K562 (cell line): ENCODE results near the gene PON1. TPM values are rescaled to one million over a fixed set of nuclear protein-coding genes. Genes with fewer than 3 reads are reported as not detected.

Experiments used
- C11orf30 ChIP-seq: fragments of 450-650 bp; IDR thresholded peaks from 2 replicates; pipeline ENCODE4 v1.6.1; 2016; ENCODE audit warnings: low read depth, mild to moderate bottlenecking
- GTF3C2 ChIP-seq: IDR thresholded peaks from 3 replicates; pipeline ENCODE4 v1.6.1; 2011; ENCODE audit warnings: borderline replicate concordance, mild to moderate bottlenecking, moderate library complexity; ENCODE audit not compliant: insufficient read length; ENCODE audit errors: extremely low read depth
- MAX ChIP-seq: sonication (generic); formaldehyde crosslinking; IDR thresholded peaks from 2 replicates; pipeline ENCODE4 v1.9.0; 2022; ENCODE audit warnings: mild to moderate bottlenecking, missing genetic modification reagents
- ZFP91 ChIP-seq: sonication (generic); formaldehyde crosslinking; IDR thresholded peaks from 2 replicates; pipeline ENCODE4 v1.8.0; 2022; ENCODE audit warnings: mild to moderate bottlenecking, missing genetic modification reagents
- ZNF134 ChIP-seq: fragments of 250-450 bp; sonication (Bioruptor Pico); conservative IDR thresholded peaks from 2 replicates; pipeline ENCODE4 v1.4.0; 2020
- ZNF212 ChIP-seq: fragments of 450-650 bp; formaldehyde crosslinking; IDR thresholded peaks from 2 replicates; pipeline ENCODE4 v1.4.0; 2020; ENCODE audit warnings: mild to moderate bottlenecking
- ZNF24 ChIP-seq: fragments of 450-650 bp; IDR thresholded peaks from 2 replicates; pipeline ENCODE4 v1.6.1; 2016
- polyA plus RNA-seq, 8 experiments: library from polyadenylated mRNA; depleted of rRNA in 4 of 8; stranded (reverse) in 5 of 8; unstranded in 3 of 8; fragments of >200 nt; fragmentation: Nextera tagmentation in 2 of 8; fragmentation: Illumina TruSeq in 1 of 8; extraction: Ambion mirVana in 2 of 8; extraction: Trizol in 1 of 8; gene quantifications; 2 replicates each; pipeline versions ENCODE4 v1.2.1 to v1.2.3, GENCODE V29; 2011 to 2014; ENCODE audit warnings: inconsistent platforms in 1 of 8, missing spikeins in 1 of 8
- total RNA-seq, 7 experiments: library from RNA; depleted of rRNA in 6 of 7; stranded (reverse); fragments of >200 nt in 6 of 7; fragmentation: Illumina TruSeq in 2 of 7; extraction: Trizol in 2 of 7; gene quantifications; 2 replicates each; pipeline versions ENCODE4 v1.2.1 to v1.2.3, GENCODE V29; 2011 to 2021; ENCODE audit warnings: low replicate concordance in 1 of 7

Gene PON1
- total and polyA plus RNA-seq, 9 of the 15 experiments (the other 6 are each of a cell fraction or from before 2014, with no cell fraction given): not detected

GRCh38 chr7:95368235-95368634 lies 43.9 kb upstream of the PON1 start (continued):
- no peak for TF ChIP-seq ZFP91 (CRISPR knock-in tag)
- no peak for TF ChIP-seq GTF3C2
- TF ChIP-seq ZNF134 (CRISPR knock-in tag): no peak
- no peak for TF ChIP-seq ZNF212 (CRISPR knock-in tag)
- TF ChIP-seq MAX (CRISPR knock-in tag): no peak
- no peak for TF ChIP-seq ZNF24
- TF ChIP-seq C11orf30: no peak
